ENCODE measurements around the gene STX16.
A peak's percentile ranks its signal among the peaks of the same experiment; 100 is the strongest.

The STX16 gene

GRCh38 chr20:58619077-58619863, 31.8 kb upstream of the STX16 start:
- DNase-seq (ENCODE audit: low spot score): no peak

- no peak for DNase-seq (ENCODE audit: low spot score)
Observed at GRCh38 chr20:58619864-58620431, 31.1 kb upstream of the STX16 start.

GRCh38 chr20:58621906-58622548, 29.1 kb upstream of the STX16 start:
- DNase-seq (ENCODE audit: low spot score): no peak

- DNase-seq (ENCODE audit: low spot score): no peak
Observed at GRCh38 chr20:58622671-58623578, 28.2 kb upstream of the STX16 start.

GRCh38 chr20:58623579-58624473, 27.3 kb upstream of the STX16 start:
- DNase-seq (ENCODE audit: low spot score): peak; percentile 95

- DNase-seq (ENCODE audit: low spot score): no peak
Observed at GRCh38 chr20:58624687-58625086, 26.4 kb upstream of the STX16 start.

GRCh38 chr20:58625585-58625984, 25.5 kb upstream of the STX16 start:
- DNase-seq (ENCODE audit: low spot score): no peak

- DNase-seq (ENCODE audit: low spot score): no peak
Observed at GRCh38 chr20:58626051-58626450, 25.0 kb upstream of the STX16 start.

- no peak for DNase-seq (ENCODE audit: low spot score)
Observed at GRCh38 chr20:58627212-58628072, 23.6 kb upstream of the STX16 start.

- no peak for DNase-seq (ENCODE audit: low spot score)
Observed at GRCh38 chr20:58628491-58629214, 22.4 kb upstream of the STX16 start.

- DNase-seq (ENCODE audit: low spot score): no peak
Observed at GRCh38 chr20:58629215-58629580, 21.9 kb upstream of the STX16 start.

- DNase-seq (ENCODE audit: low spot score): peak; percentile 87
Observed at GRCh38 chr20:58630063-58630462, 21.0 kb upstream of the STX16 start.

- no peak for DNase-seq (ENCODE audit: low spot score)
Observed at GRCh38 chr20:58633161-58634053, 17.7 kb upstream of the STX16 start.

GRCh38 chr20:58634059-58634458, 17.0 kb upstream of the STX16 start:
- DNase-seq (ENCODE audit: low spot score): no peak

GRCh38 chr20:58634521-58635278, 16.4 kb upstream of the STX16 start:
- peak; percentile 82 for DNase-seq (ENCODE audit: low spot score)

- no peak for DNase-seq (ENCODE audit: low spot score)
Observed at GRCh38 chr20:58635279-58635665, 15.8 kb upstream of the STX16 start.

GRCh38 chr20:58636396-58636982, 14.6 kb upstream of the STX16 start:
- no peak for DNase-seq (ENCODE audit: low spot score)
